IMR-90 (cell line): ENCODE measurements around the gene MRPL44. TPM values are rescaled to one million over a fixed set of nuclear protein-coding genes. Genes with fewer than 3 reads are reported as not detected.

Source experiments
- ATAC-seq: fragments of 200-7000 bp; cut with Tn5 transposase; 2 replicates; pipeline ENCODE4 v1.9.1; 2020; ENCODE audit warnings: low read depth, mild to moderate bottlenecking, moderate library complexity
- BruUV-seq: library from RNA; stranded (reverse); fragments of 400-500 nt; replicated peaks from 2 replicates; lab custom pipeline; 2021; lab: Mats Ljungman, UMichigan
- CTCF ChIA-PET: fragments of 300-600 bp; formaldehyde crosslinking; extraction: SDS; loops from one replicate; lab custom pipeline; 2021; ENCODE audit warnings: antibody characterized with exemption; lab: Yijun Ruan, JAX
- POLR2A ChIA-PET: fragments of 300-600 bp; sonication (Branson Sonifier 250); formaldehyde crosslinking; loops from one replicate; lab custom pipeline; 2022; ENCODE audit warnings: antibody characterized with exemption; ENCODE audit not compliant: unreplicated experiment; lab: Charles Lee
- DNase-seq: peaks from one replicate; pipeline ENCODE4 v3.0.0; 2013
- H2AFZ ChIP-seq: replicated peaks from 2 replicates; pipeline ENCODE3; 2013; ENCODE audit warnings: low read length, mild to moderate bottlenecking; ENCODE audit not compliant: poor library complexity
- H2AK5ac ChIP-seq: 2 replicates; pipeline ENCODE4 v1.6.1; 2013; ENCODE audit warnings: low read depth, low read length, inconsistent platforms
- H2AK9ac ChIP-seq: replicated peaks from 2 replicates; pipeline ENCODE3; 2013; ENCODE audit warnings: mild to moderate bottlenecking, low read depth, low read length, moderate library complexity; ENCODE audit not compliant: poor library complexity
- H2BK120ac ChIP-seq: 2 replicates; pipeline ENCODE4 v1.6.1; 2013; ENCODE audit warnings: low read depth, low read length, inconsistent platforms
- H2BK15ac ChIP-seq: 3 replicates; pipeline ENCODE4 v1.6.1; 2013; ENCODE audit warnings: low read depth, low read length, inconsistent platforms
- H2BK20ac ChIP-seq: 2 replicates; pipeline ENCODE4 v1.6.1; 2013; ENCODE audit warnings: low read depth, mild to moderate bottlenecking, inconsistent platforms, low read length, moderate library complexity
- H2BK5ac ChIP-seq: 2 replicates; pipeline ENCODE4 v1.6.1; 2013; ENCODE audit warnings: mild to moderate bottlenecking, low read depth, low read length, inconsistent platforms; ENCODE audit not compliant: poor library complexity, severe bottlenecking
- H3K14ac ChIP-seq: replicated peaks from 2 replicates; pipeline ENCODE4 v1.6.1; 2013; ENCODE audit warnings: low read depth, low read length, inconsistent platforms
- H3K18ac ChIP-seq: 2 replicates; pipeline ENCODE4 v1.6.1; 2013; ENCODE audit warnings: low read depth, low read length, control low read depth
- H3K23ac ChIP-seq: 2 replicates; pipeline ENCODE4 v1.6.1; 2013; ENCODE audit warnings: low read depth, low read length, inconsistent platforms
- H3K27ac ChIP-seq: 2 replicates; pipeline ENCODE4 v1.5.1; 2013; ENCODE audit warnings: mild to moderate bottlenecking, control low read depth, low read length; ENCODE audit not compliant: insufficient read depth
- H3K27me3 ChIP-seq: 2 replicates; pipeline ENCODE4 v1.6.1; 2013; ENCODE audit warnings: low read length; ENCODE audit not compliant: control insufficient read depth, insufficient read depth
- H3K36me3 ChIP-seq: 2 replicates; pipeline ENCODE4 v1.6.1; 2013; ENCODE audit warnings: low read length, mixed read lengths; ENCODE audit not compliant: control insufficient read depth, insufficient read depth
- H3K4ac ChIP-seq: 2 replicates; pipeline ENCODE4 v1.6.1; 2013; ENCODE audit warnings: low read depth, low read length, inconsistent platforms
- H3K4me1 ChIP-seq: 2 replicates; pipeline ENCODE4 v1.6.1; 2013; ENCODE audit warnings: low read length, mixed read lengths; ENCODE audit not compliant: control insufficient read depth, insufficient read depth
- H3K4me2 ChIP-seq: 2 replicates; pipeline ENCODE4 v1.6.1; 2013; ENCODE audit warnings: low read depth, mild to moderate bottlenecking, control low read depth, low read length, moderate library complexity
- H3K4me3 ChIP-seq: 2 replicates; pipeline ENCODE4 v1.5.1; 2013; ENCODE audit warnings: low read depth, mild to moderate bottlenecking, control low read depth, low read length, moderate library complexity; ENCODE audit not compliant: insufficient read depth
- H3K56ac ChIP-seq: 2 replicates; pipeline ENCODE4 v1.6.1; 2013; ENCODE audit warnings: low read length, inconsistent platforms; ENCODE audit not compliant: insufficient read depth; ENCODE audit errors: extremely low read depth
- H3K79me1 ChIP-seq, 2 experiments: 2 replicates each; pipeline ENCODE4 v1.6.1; 2013; ENCODE audit warnings: low read length in 2 of 2, inconsistent platforms in 1 of 2, low read depth in 1 of 2
- H3K9ac ChIP-seq: 2 replicates; pipeline ENCODE4 v1.6.1; 2013; ENCODE audit warnings: low read depth, low read length, control low read depth
- H3K9me1 ChIP-seq: 2 replicates; pipeline ENCODE4 v1.6.1; 2013; ENCODE audit warnings: low read length, inconsistent platforms; ENCODE audit not compliant: insufficient read depth
- H3K9me3 ChIP-seq: 2 replicates; pipeline ENCODE4 v1.6.1; 2013; ENCODE audit warnings: low read length; ENCODE audit not compliant: control insufficient read depth, insufficient read depth
- H4K20me1 ChIP-seq: 2 replicates; pipeline ENCODE4 v1.6.1; 2013; ENCODE audit warnings: low read length, inconsistent platforms; ENCODE audit not compliant: insufficient read depth
- H4K5ac ChIP-seq: 2 replicates; pipeline ENCODE4 v1.6.1; 2013; ENCODE audit warnings: mild to moderate bottlenecking, low read depth, low read length, control low read depth
- H4K8ac ChIP-seq, 2 experiments: 2 replicates each; pipeline ENCODE4 v1.6.1; 2013; ENCODE audit warnings: low read depth in 2 of 2, low read length in 2 of 2, control low read depth in 1 of 2, inconsistent platforms in 1 of 2
- H4K91ac ChIP-seq: 2 replicates; pipeline ENCODE4 v1.6.1; 2013; ENCODE audit warnings: low read depth, low read length, inconsistent platforms; ENCODE audit not compliant: insufficient read depth
- BHLHE40 ChIP-seq: fragments of 150-350 bp; IDR thresholded peaks from 2 replicates; pipeline ENCODE4 v1.6.1; 2016; ENCODE audit warnings: mild to moderate bottlenecking, low read depth, low read length
- CEBPB ChIP-seq: IDR thresholded peaks from 2 replicates; pipeline ENCODE4 v1.6.1; 2012; ENCODE audit warnings: low read depth, low read length, improper control_type of control experiment
- CHD1 ChIP-seq: IDR thresholded peaks from 2 replicates; pipeline ENCODE4 v1.6.1; 2012; ENCODE audit warnings: low read depth, low read length, improper control_type of control experiment
- ELK1 ChIP-seq: fragments of 150-350 bp; IDR thresholded peaks from 2 replicates; pipeline ENCODE4 v1.6.1; 2016; ENCODE audit warnings: low read depth, mild to moderate bottlenecking, low read length, moderate library complexity, borderline replicate concordance
- FOS ChIP-seq: fragments of 150-350 bp; IDR thresholded peaks from 2 replicates; pipeline ENCODE4 v1.6.1; 2016; ENCODE audit warnings: low read depth, low read length
- MAFK ChIP-seq: IDR thresholded peaks from 2 replicates; pipeline ENCODE4 v1.6.1; 2012; ENCODE audit warnings: low read depth, low read length, improper control_type of control experiment
- MAZ ChIP-seq: IDR thresholded peaks from 2 replicates; pipeline ENCODE4 v1.6.1; 2012; ENCODE audit warnings: low read depth, mild to moderate bottlenecking, low read length, improper control_type of control experiment, moderate library complexity, borderline replicate concordance
- POLR2A ChIP-seq: IDR thresholded peaks from 2 replicates; pipeline ENCODE4 v1.6.1; 2012; ENCODE audit warnings: mild to moderate bottlenecking, low read depth, low read length
- RCOR1 ChIP-seq: IDR thresholded peaks from 2 replicates; pipeline ENCODE4 v1.6.1; 2012; ENCODE audit warnings: mild to moderate bottlenecking, low read length, improper control_type of control experiment; ENCODE audit not compliant: insufficient replicate concordance
- SMC3 ChIP-seq: fragments of 150-350 bp; IDR thresholded peaks from 2 replicates; pipeline ENCODE4 v1.6.1; 2016; ENCODE audit warnings: low read depth, mild to moderate bottlenecking, antibody characterized with exemption, low read length, moderate library complexity
- WGBS, 2 experiments: methylation state at CpG; one replicate each; pipeline versions ENCODE4 v1.1.5 to v1.1.7; 2013; ENCODE audit warnings: missing lambda C conversion rate in 2 of 2; ENCODE audit not compliant: insufficient read length in 1 of 2; ENCODE audit errors: extremely low coverage in 2 of 2; 5-methylcytosine and 5-hydroxymethylcytosine counted together
- dilution Hi-C: fragments of 300-500 bp; cut with HindIII; formaldehyde crosslinking; loops from one replicate; pipeline ENCODE4 v1.14.3; 2018; ENCODE audit warnings: low sequenced_read_pairs; ENCODE audit not compliant: unreplicated experiment
- in situ Hi-C: fragments of 300-500 bp; cut with MboI; formaldehyde crosslinking; loops from 3 replicates; pipeline ENCODE4 v1.14.3; 2019; ENCODE audit warnings: low sequenced_read_pairs, inconsistent platforms, mixed read lengths
- intact Hi-C: fragments of 100-400 bp; cut with micrococcal nuclease; formaldehyde crosslinking; loops from 2 replicates; pipeline ENCODE4 v1.10.0; 2022
- polyA plus RNA-seq, 3 experiments: library from polyadenylated mRNA; depleted of rRNA; stranded (reverse); fragments of >200 nt; gene quantifications; 2 replicates each; pipeline ENCODE4 v1.2.3, GENCODE V29; 2012; ENCODE audit warnings: low replicate concordance in 1 of 3
- total RNA-seq: library from RNA; depleted of rRNA; stranded (reverse); fragments of >200 nt; gene quantifications from 2 replicates; pipeline ENCODE4 v1.2.3, GENCODE V29; 2012

Gene MRPL44
- total and polyA plus RNA-seq, 2 of the 4 experiments (the other 2 are of a cell fraction) = 18.6 to 20.1 TPM

- TF ChIP-seq CHD1 = no peak
These were observed 40.9 kb upstream of the MRPL44 start (continued) for GRCh38 chr2:223916181-223916920.

DNA sequence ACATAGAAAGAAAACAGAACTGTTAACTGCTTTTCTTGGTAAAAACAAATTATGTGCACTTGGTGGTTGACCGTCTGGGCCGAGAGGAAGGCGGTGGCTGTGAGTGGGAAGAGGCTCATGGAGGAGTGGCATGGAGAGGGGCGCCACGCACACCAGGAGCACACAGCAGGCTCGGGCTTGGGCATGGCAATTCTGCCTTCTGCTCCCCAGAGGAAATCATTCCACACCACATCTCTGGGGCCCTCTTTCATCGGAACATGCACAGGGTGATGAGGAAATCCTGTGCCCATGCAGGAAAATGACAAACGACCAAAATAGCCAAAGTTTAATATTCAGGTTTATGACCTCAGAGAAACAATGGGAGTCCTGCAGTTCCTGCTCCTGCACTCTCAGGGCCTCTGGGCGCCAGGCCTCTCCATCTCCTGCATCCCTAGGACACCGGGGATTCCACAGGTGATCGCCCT is 38.6 kb upstream of the MRPL44 start:
- Histone ChIP-seq H3K9me1 (peaks cover 28% of the 10 kb centered on the region), H3K9me3 (no peaks in the 10 kb centered on the region), H3K27me3 (no peaks in the 10 kb centered on the region), H3K27ac (peak overlapping the region; percentile 55; the same call in 1 of the 2 replicates), H3K9ac (no peak overlapping the region), H2AFZ (no peak overlapping the region), H2AK5ac (no peak overlapping the region), H4K20me1 (peaks cover 47% of the 10 kb centered on the region), H4K5ac (peak overlapping the region; percentile 16; the same call in 1 of the 2 replicates), H2AK9ac (no peak overlapping the region), H2BK5ac (no peak overlapping the region), H3K4me2 (no peak overlapping the region; the same call in 1 of the 2 replicates), H3K23ac (no peak overlapping the region), H3K36me3 (peaks cover 18% of the 10 kb centered on the region), H4K8ac (no peak overlapping the region), H2BK15ac (no peak overlapping the region), H3K4me1 (peaks cover 33% of the 10 kb centered on the region), H2BK20ac (no peak overlapping the region), H3K18ac (no peak overlapping the region), H3K14ac (no peak overlapping the region), H3K4me3 (no peak overlapping the region), H4K91ac (no peak overlapping the region), H2BK120ac (no peak overlapping the region), H3K79me1 (peaks cover 27 to 69% of the 10 kb centered on the region in 2 experiments), H3K56ac (no peak overlapping the region), H3K4ac (no peak overlapping the region)
- ChIA-PET POLR2A (no interaction called here), CTCF (no interaction called here)
- no TSS peak for BruUV-seq
- in situ Hi-C loops = no loop called here
- no peak for ATAC-seq
- no peak for DNase-seq
- intact Hi-C loops = no loop called here
- 89% methylated on average over 5 of the region's 11 CpGs; no CpG with 5 or more reads in 1 of the 2 experiments for WGBS, 2 experiments
- TF ChIP-seq ELK1 (no peak), MAFK (no peak), CHD1 (no peak), RCOR1 (no peak), BHLHE40 (no peak), FOS (no peak), SMC3 (no peak), CEBPB (no peak), POLR2A (no peak), MAZ (no peak)
- dilution Hi-C loops = no loop called here
